ENCODE measurements around the gene HOXA10. TPM values are rescaled to one million over a fixed set of nuclear protein-coding genes. Genes with fewer than 3 reads are reported as not detected.

The HOXA10 gene
- total and polyA plus RNA-seq, 2 experiments from 2014 or later = 7.7 to 15.1 TPM

DNA sequence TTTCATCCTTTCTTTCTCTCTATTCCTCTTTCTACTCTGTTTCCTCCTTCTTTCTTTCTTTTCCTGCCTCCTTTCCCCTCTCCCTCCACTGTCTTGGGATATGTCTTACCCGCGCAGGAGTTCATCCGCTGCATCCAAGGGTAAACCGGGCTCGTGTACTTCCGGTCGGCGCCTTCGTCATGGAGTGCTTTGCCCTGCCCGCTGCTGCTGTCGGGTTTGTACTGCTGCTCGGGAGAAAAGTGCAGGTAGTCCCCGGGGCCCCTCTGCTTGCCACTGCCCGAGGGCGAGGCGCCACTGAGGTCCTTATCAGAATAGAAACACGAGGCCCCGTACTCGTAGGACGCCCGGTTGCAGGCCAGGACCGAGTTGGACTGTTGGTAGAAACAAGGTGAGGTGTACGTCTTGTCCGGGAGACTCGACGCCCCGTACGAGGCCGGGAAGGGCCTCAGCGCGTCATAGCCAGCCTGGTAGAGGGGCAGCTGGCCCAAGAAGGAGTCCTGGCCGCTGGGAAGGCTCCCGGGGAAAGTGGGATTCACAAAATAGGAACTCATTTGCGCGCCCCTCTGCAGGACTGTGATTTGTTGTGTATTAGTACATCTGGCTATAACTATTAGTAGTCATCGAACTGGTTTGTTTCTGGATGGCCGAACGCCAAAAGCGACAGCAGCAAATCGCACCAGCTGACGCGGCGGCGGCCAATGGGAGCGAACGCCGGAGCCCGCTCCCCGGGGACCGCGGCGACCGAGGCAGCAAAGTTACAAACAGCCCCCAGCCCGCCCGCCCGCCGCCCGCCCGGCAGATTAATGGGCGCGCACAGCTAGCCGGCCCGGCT, 26.7 kb downstream of the HOXA10 start, which contains the start of gene HOXA6:
Gene HOXA6, minus strand, starts transcription at position 576 of the 832 bp plus-strand sequence. Its CDS starts 25 bp downstream, at position 551.
- Histone ChIP-seq H2AFZ (no peak within 1 kb of the TSS), H3K9me3 (ENCODE audit: low read depth) (no peaks in the 10 kb centered on the region), H3K4me2 (peak within 1 kb of the TSS; percentile 73), H3K36me3 (replicated peaks; ENCODE audit: insufficient read depth, low read depth) (no peaks in the 10 kb centered on the region), H4K20me1 (ENCODE audit: insufficient read depth, poor library complexity, severe bottlenecking) (no peaks in the 10 kb centered on the region), H3K27me3 (peaks cover 95% of the 10 kb centered on the region), H3K79me2 (no peaks in the 10 kb centered on the region), H3K4me3 (no peak within 1 kb of the TSS), H3K9me2 (replicated peaks; ENCODE audit: insufficient read depth) (no peaks in the 10 kb centered on the region), H3K4me1 (ENCODE audit: insufficient read depth) (peaks cover 17% of the 10 kb centered on the region), H3K27ac (no peak within 1 kb of the TSS)
- DNase-seq (ENCODE audit: low spot score) = no peak
- 17% methylated on average over 48 of the region's 63 CpGs for WGBS (ENCODE audit: low lambda C conversion rate, missing lambda C conversion rate)
- TF ChIP-seq EZH2phosphoT487 (IDR thresholded peaks at IDR 0.05; ENCODE audit: low read depth, severe bottlenecking, unreplicated experiment) (peak; percentile 23), CTCF (IDR thresholded peaks at IDR 0.05; ENCODE audit: poor library complexity) (no peak), EZH2 (IDR thresholded peaks at IDR 0.05; ENCODE audit: borderline replicate concordance) (peak; percentile 82)

DNA sequence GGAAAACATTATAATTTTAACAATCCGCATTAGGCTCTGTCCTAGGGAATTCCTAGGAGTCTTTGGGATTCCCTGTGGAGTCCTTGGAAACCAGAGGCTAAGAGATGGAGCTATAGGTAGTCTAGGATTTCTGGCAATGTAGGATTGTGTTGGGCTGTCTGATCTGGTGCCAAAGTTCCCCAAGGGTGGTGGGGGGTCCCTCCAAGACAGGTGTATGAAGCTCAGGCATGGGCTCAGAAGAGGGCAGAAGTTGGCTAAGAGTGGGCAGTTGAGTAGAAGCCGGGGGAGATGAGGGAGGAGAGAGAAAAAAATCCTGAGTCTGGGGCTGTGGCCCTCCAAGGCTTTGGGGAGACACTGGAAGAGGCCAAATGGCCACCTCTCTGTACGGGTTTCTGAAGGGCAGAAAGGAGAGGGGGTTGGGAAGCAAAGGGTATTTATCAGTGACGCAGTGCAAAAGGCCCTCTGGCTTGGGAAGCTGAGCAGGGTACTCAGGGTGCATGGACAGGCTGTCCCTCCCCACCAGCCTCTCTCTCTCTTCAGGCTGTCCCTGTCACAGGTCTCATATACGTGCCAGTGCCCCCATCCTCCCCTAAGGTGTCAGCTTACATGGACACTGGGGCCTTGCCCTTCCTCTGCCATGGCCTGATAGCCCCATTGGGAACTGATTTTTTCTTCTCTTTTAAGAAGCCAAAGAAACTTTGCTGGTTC, 27.5 kb downstream of the HOXA10 start:
- DNase-seq (ENCODE audit: low spot score) = no peak

GRCh38 chr7:27145914-27146412, 28.2 kb downstream of the HOXA10 start:
- Histone ChIP-seq H4K20me1 (ENCODE audit: insufficient read depth, poor library complexity, severe bottlenecking) (no peaks in the 10 kb centered on the region), H3K9me2 (replicated peaks; ENCODE audit: insufficient read depth) (no peaks in the 10 kb centered on the region), H3K27ac (no peak overlapping the region), H3K4me2 (no peak overlapping the region), H3K4me1 (ENCODE audit: insufficient read depth) (peaks cover 17% of the 10 kb centered on the region), H3K27me3 (peaks cover 96% of the 10 kb centered on the region), H3K9me3 (ENCODE audit: low read depth) (no peaks in the 10 kb centered on the region), H2AFZ (no peak overlapping the region), H3K36me3 (replicated peaks; ENCODE audit: insufficient read depth, low read depth) (no peaks in the 10 kb centered on the region), H3K4me3 (no peak overlapping the region), H3K79me2 (no peaks in the 10 kb centered on the region)
- 71% methylated on average over 11 of the region's 11 CpGs for WGBS (ENCODE audit: low lambda C conversion rate, missing lambda C conversion rate)
- TF ChIP-seq EZH2 (IDR thresholded peaks at IDR 0.05; ENCODE audit: borderline replicate concordance) (no peak), EZH2phosphoT487 (IDR thresholded peaks at IDR 0.05; ENCODE audit: low read depth, severe bottlenecking, unreplicated experiment) (no peak), CTCF (IDR thresholded peaks at IDR 0.05; ENCODE audit: poor library complexity) (no peak)
- DNase-seq (ENCODE audit: low spot score) = no peak

More for the DNA sequence above, 27.5 kb downstream of the HOXA10 start:
- no peak overlapping the region for H2AFZ ChIP-seq
- peaks cover 96% of the 10 kb centered on the region for H3K27me3 ChIP-seq
- no peak for TF ChIP-seq CTCF (IDR thresholded peaks at IDR 0.05; ENCODE audit: poor library complexity)
- TF ChIP-seq EZH2 (IDR thresholded peaks at IDR 0.05; ENCODE audit: borderline replicate concordance) = no peak
- TF ChIP-seq EZH2phosphoT487 (IDR thresholded peaks at IDR 0.05; ENCODE audit: low read depth, severe bottlenecking, unreplicated experiment) = no peak
- H4K20me1 ChIP-seq (ENCODE audit: insufficient read depth, poor library complexity, severe bottlenecking) = no peaks in the 10 kb centered on the region
- no peak overlapping the region for H3K27ac ChIP-seq
- H3K4me1 ChIP-seq (ENCODE audit: insufficient read depth) = peaks cover 17% of the 10 kb centered on the region
- no peaks in the 10 kb centered on the region for H3K9me2 ChIP-seq (replicated peaks; ENCODE audit: insufficient read depth)
- no peaks in the 10 kb centered on the region for H3K36me3 ChIP-seq (replicated peaks; ENCODE audit: insufficient read depth, low read depth)
- H3K4me3 ChIP-seq = no peak overlapping the region
- 54% methylated on average over 5 of the region's 5 CpGs for WGBS (ENCODE audit: low lambda C conversion rate, missing lambda C conversion rate)
- no peaks in the 10 kb centered on the region for H3K9me3 ChIP-seq (ENCODE audit: low read depth)
- no peak overlapping the region for H3K4me2 ChIP-seq
- no peaks in the 10 kb centered on the region for H3K79me2 ChIP-seq
